GM23338 (cell line): ENCODE data around the gene ERCC6L. TPM values are rescaled to one million over a fixed set of nuclear protein-coding genes. Genes with fewer than 3 reads are reported as not detected.

Experiments used
- ATAC-seq: fragments of 200-7000 bp; cut with Tn5 transposase; 3 replicates; pipeline ENCODE4 v1.9.1; 2020
- DNase-seq: peaks from one replicate; pipeline ENCODE4 v3.0.0-alpha.2; 2015; ENCODE audit warnings: low spot score
- H2AFZ ChIP-seq: fragments of 200-600 bp; sonication (generic); 2 replicates; pipeline ENCODE4 v1.8.0; 2016; ENCODE audit warnings: antibody characterized with exemption, mild to moderate bottlenecking, moderate library complexity
- H3F3A ChIP-seq: fragments of 200-600 bp; sonication (generic); replicated peaks from 2 replicates; pipeline ENCODE4 v1.8.0; 2017; ENCODE audit warnings: antibody characterized with exemption, mixed run types, low read depth
- H3K27ac ChIP-seq: fragments of 200-600 bp; sonication (generic); 2 replicates; pipeline ENCODE4 v1.6.1; 2016; ENCODE audit warnings: low read depth
- H3K27me3 ChIP-seq: fragments of 200-600 bp; sonication (generic); 2 replicates; pipeline ENCODE4 v1.8.0; 2016; ENCODE audit warnings: mild to moderate bottlenecking, mixed run types, moderate library complexity; ENCODE audit not compliant: insufficient read depth
- H3K36me3 ChIP-seq: fragments of 200-600 bp; sonication (generic); 2 replicates; pipeline ENCODE4 v1.8.0; 2016; ENCODE audit warnings: mild to moderate bottlenecking; ENCODE audit not compliant: insufficient read depth
- H3K4me1 ChIP-seq: fragments of 200-600 bp; sonication (generic); 2 replicates; pipeline ENCODE4 v1.8.0; 2016; ENCODE audit warnings: mild to moderate bottlenecking, moderate library complexity; ENCODE audit not compliant: insufficient read depth
- H3K4me2 ChIP-seq: fragments of 200-600 bp; sonication (generic); 2 replicates; pipeline ENCODE4 v1.7.1; 2017; ENCODE audit warnings: mixed run types
- H3K4me3 ChIP-seq: fragments of 200-600 bp; sonication (generic); 2 replicates; pipeline ENCODE4 v1.6.1; 2016; ENCODE audit warnings: mixed run types
- H3K79me2 ChIP-seq: fragments of 200-600 bp; sonication (generic); replicated peaks from 2 replicates; pipeline ENCODE4 v1.8.0; 2017; ENCODE audit warnings: mild to moderate bottlenecking; ENCODE audit not compliant: insufficient read depth
- H3K9me2 ChIP-seq: fragments of 200-600 bp; sonication (generic); 2 replicates; pipeline ENCODE4 v1.8.0; 2017; ENCODE audit not compliant: insufficient read depth
- H4K20me1 ChIP-seq: fragments of 200-600 bp; sonication (generic); replicated peaks from 2 replicates; pipeline ENCODE4 v1.8.0; 2017; ENCODE audit warnings: mild to moderate bottlenecking; ENCODE audit not compliant: insufficient read depth
- H3K27ac Mint-ChIP-seq: 2 replicates; pipeline ENCODE4 v1.8.0; 2020; ENCODE audit warnings: inconsistent platforms, mild to moderate bottlenecking, moderate library complexity, mixed read lengths
- H3K27me3 Mint-ChIP-seq: 3 replicates; pipeline ENCODE4 v1.8.0; 2022; ENCODE audit warnings: low read depth, mild to moderate bottlenecking, moderate library complexity, mixed read lengths, inconsistent platforms; ENCODE audit not compliant: insufficient read depth, poor library complexity
- H3K36me3 Mint-ChIP-seq: 3 replicates; pipeline ENCODE4 v1.8.0; 2021; ENCODE audit warnings: low read depth, mild to moderate bottlenecking, inconsistent platforms, moderate library complexity, mixed read lengths
- H3K4me1 Mint-ChIP-seq: 3 replicates; pipeline ENCODE4 v1.8.0; 2020; ENCODE audit warnings: mild to moderate bottlenecking, inconsistent platforms, mixed read lengths
- H3K4me3 Mint-ChIP-seq: 3 replicates; pipeline ENCODE4 v1.8.0; 2021; ENCODE audit warnings: moderate library complexity, mild to moderate bottlenecking, inconsistent platforms, mixed read lengths
- H3K9me3 Mint-ChIP-seq: 3 replicates; pipeline ENCODE4 v1.8.0; 2020; ENCODE audit warnings: moderate library complexity, mild to moderate bottlenecking, inconsistent platforms, mixed read lengths
- CREB1 ChIP-seq: fragments of 250-450 bp; sonication (Bioruptor Pico); IDR thresholded peaks from 2 replicates; pipeline ENCODE4 v1.5.0; 2020; ENCODE audit warnings: low read depth, mild to moderate bottlenecking, moderate library complexity
- EZH2 ChIP-seq: fragments of 200-600 bp; sonication (generic); IDR thresholded peaks from one replicate; pipeline ENCODE4 v1.8.0; 2017; ENCODE audit warnings: antibody characterized with exemption, mild to moderate bottlenecking, low read depth; ENCODE audit not compliant: unreplicated experiment
- EZH2phosphoT487 ChIP-seq: fragments of 200-600 bp; sonication (generic); IDR thresholded peaks from one replicate; pipeline ENCODE4 v1.8.1; 2018; ENCODE audit warnings: antibody characterized with exemption; ENCODE audit not compliant: unreplicated experiment
- JUNB ChIP-seq: IDR thresholded peaks from one replicate; pipeline ENCODE4 v1.6.1; 2016; ENCODE audit warnings: antibody characterized with exemption; ENCODE audit not compliant: unreplicated experiment
- NANOG ChIP-seq: IDR thresholded peaks from 2 replicates; pipeline ENCODE4 v1.6.1; 2016; ENCODE audit warnings: antibody characterized with exemption, borderline replicate concordance
- POLR2AphosphoS5 ChIP-seq: IDR thresholded peaks from 2 replicates; pipeline ENCODE4 v1.6.1; 2016; ENCODE audit warnings: antibody characterized with exemption, low read depth
- STAT1 ChIP-seq: IDR thresholded peaks from one replicate; pipeline ENCODE4 v1.6.1; 2016; ENCODE audit warnings: antibody characterized with exemption; ENCODE audit not compliant: unreplicated experiment
- ZNF114 ChIP-seq: fragments of 250-450 bp; sonication (Bioruptor Pico); IDR thresholded peaks from 2 replicates; pipeline ENCODE4 v1.5.0; 2020; ENCODE audit warnings: mild to moderate bottlenecking, moderate library complexity
- ZNF331 ChIP-seq: fragments of 250-450 bp; sonication (Bioruptor Pico); IDR thresholded peaks from 2 replicates; pipeline ENCODE4 v1.5.0; 2020; ENCODE audit warnings: low read depth, mild to moderate bottlenecking, moderate library complexity
- polyA plus RNA-seq: library from polyadenylated mRNA; unstranded; fragments of >200 nt; fragmentation: Nextera tagmentation; extraction: Ambion mirVana; gene quantifications from 2 replicates; pipeline ENCODE4 v1.2.1, GENCODE V29; 2016
- total RNA-seq: library from RNA; depleted of rRNA; stranded (reverse); fragments of >200 nt; shearing (Covaris generic); gene quantifications from 2 replicates; pipeline ENCODE4 v1.2.3, GENCODE V29; 2014
- TF ChIP-seq, protein P1 (sequence below): IDR thresholded peaks from 2 replicates; pipeline ENCODE4 v1.6.1; 2016; ENCODE audit warnings: antibody characterized with exemption
- TF ChIP-seq, protein P2 (sequence below): IDR thresholded peaks from one replicate; pipeline ENCODE4 v1.6.1; 2018; ENCODE audit warnings: antibody characterized with exemption; ENCODE audit not compliant: unreplicated experiment
- TF ChIP-seq, protein P3 (sequence below), 2 experiments: fragments of 200-600 bp in 1 of 2; sonication (generic) in 1 of 2; conservative IDR thresholded peaks; 2 replicates each; pipeline versions ENCODE4 v1.5.1 to v1.6.1; 2016 to 2017; ENCODE audit warnings: antibody characterized with exemption in 2 of 2, low read depth in 2 of 2, mild to moderate bottlenecking in 2 of 2, moderate library complexity in 1 of 2
- TF ChIP-seq, protein P4 (sequence below): fragments of 250-450 bp; sonication (Bioruptor Pico); IDR thresholded peaks from 2 replicates; pipeline ENCODE4 v1.5.0; 2020; ENCODE audit warnings: mild to moderate bottlenecking, moderate library complexity

Gene ERCC6L
- total and polyA plus RNA-seq, 2 experiments from 2014 or later: 11.3 to 23.1 TPM

DNA sequence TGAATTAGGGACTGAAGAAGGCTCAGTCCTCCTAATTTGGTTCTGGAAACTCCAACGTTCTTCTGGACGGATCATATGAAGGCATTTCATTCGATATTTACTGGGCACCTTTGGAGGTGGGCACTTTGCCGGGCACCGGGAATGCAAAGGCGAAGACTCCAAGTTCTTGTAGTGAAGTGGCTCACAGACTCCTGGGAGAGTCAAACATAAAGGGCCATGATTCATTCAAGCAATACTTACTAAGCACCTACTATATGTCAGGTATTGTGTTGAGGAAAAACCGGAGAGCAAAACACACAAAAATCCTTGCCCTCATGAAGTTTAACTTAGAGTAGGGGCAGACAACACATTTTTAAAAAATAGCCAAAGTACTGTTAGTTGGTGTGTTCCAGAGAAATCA is 17.0 kb upstream of the ERCC6L start:
- no peaks in the 10 kb centered on the region for H3K9me2 ChIP-seq
- H3K27ac Mint-ChIP-seq: no peak overlapping the region
- H3K4me1 Mint-ChIP-seq: peaks cover 19% of the 10 kb centered on the region
- peak overlapping the region; percentile 46 for H3K4me3 ChIP-seq
- no peaks in the 10 kb centered on the region for H3K36me3 ChIP-seq
- H2AFZ ChIP-seq: peak overlapping the region; percentile 63; the same call in 1 of the 2 replicates
- no peak for TF ChIP-seq ZNF114 (CRISPR knock-in tag)
- no peak for TF ChIP-seq EZH2phosphoT487
- TF ChIP-seq, protein P1, sequence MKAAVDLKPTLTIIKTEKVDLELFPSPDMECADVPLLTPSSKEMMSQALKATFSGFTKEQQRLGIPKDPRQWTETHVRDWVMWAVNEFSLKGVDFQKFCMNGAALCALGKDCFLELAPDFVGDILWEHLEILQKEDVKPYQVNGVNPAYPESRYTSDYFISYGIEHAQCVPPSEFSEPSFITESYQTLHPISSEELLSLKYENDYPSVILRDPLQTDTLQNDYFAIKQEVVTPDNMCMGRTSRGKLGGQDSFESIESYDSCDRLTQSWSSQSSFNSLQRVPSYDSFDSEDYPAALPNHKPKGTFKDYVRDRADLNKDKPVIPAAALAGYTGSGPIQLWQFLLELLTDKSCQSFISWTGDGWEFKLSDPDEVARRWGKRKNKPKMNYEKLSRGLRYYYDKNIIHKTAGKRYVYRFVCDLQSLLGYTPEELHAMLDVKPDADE: no peak
- TF ChIP-seq STAT1: no peak
- no peak for TF ChIP-seq EZH2
- no peak for TF ChIP-seq POLR2AphosphoS5
- TF ChIP-seq, protein P2, sequence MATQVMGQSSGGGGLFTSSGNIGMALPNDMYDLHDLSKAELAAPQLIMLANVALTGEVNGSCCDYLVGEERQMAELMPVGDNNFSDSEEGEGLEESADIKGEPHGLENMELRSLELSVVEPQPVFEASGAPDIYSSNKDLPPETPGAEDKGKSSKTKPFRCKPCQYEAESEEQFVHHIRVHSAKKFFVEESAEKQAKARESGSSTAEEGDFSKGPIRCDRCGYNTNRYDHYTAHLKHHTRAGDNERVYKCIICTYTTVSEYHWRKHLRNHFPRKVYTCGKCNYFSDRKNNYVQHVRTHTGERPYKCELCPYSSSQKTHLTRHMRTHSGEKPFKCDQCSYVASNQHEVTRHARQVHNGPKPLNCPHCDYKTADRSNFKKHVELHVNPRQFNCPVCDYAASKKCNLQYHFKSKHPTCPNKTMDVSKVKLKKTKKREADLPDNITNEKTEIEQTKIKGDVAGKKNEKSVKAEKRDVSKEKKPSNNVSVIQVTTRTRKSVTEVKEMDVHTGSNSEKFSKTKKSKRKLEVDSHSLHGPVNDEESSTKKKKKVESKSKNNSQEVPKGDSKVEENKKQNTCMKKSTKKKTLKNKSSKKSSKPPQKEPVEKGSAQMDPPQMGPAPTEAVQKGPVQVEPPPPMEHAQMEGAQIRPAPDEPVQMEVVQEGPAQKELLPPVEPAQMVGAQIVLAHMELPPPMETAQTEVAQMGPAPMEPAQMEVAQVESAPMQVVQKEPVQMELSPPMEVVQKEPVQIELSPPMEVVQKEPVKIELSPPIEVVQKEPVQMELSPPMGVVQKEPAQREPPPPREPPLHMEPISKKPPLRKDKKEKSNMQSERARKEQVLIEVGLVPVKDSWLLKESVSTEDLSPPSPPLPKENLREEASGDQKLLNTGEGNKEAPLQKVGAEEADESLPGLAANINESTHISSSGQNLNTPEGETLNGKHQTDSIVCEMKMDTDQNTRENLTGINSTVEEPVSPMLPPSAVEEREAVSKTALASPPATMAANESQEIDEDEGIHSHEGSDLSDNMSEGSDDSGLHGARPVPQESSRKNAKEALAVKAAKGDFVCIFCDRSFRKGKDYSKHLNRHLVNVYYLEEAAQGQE: no peak
- TF ChIP-seq ZNF331: no peak
- no peak for TF ChIP-seq CREB1
- TF ChIP-seq, protein P3, sequence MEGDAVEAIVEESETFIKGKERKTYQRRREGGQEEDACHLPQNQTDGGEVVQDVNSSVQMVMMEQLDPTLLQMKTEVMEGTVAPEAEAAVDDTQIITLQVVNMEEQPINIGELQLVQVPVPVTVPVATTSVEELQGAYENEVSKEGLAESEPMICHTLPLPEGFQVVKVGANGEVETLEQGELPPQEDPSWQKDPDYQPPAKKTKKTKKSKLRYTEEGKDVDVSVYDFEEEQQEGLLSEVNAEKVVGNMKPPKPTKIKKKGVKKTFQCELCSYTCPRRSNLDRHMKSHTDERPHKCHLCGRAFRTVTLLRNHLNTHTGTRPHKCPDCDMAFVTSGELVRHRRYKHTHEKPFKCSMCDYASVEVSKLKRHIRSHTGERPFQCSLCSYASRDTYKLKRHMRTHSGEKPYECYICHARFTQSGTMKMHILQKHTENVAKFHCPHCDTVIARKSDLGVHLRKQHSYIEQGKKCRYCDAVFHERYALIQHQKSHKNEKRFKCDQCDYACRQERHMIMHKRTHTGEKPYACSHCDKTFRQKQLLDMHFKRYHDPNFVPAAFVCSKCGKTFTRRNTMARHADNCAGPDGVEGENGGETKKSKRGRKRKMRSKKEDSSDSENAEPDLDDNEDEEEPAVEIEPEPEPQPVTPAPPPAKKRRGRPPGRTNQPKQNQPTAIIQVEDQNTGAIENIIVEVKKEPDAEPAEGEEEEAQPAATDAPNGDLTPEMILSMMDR (conservative IDR thresholded peaks at IDR 0.05; ENCODE audit: low read depth in 2 of 2): no peak
- TF ChIP-seq, protein P4, sequence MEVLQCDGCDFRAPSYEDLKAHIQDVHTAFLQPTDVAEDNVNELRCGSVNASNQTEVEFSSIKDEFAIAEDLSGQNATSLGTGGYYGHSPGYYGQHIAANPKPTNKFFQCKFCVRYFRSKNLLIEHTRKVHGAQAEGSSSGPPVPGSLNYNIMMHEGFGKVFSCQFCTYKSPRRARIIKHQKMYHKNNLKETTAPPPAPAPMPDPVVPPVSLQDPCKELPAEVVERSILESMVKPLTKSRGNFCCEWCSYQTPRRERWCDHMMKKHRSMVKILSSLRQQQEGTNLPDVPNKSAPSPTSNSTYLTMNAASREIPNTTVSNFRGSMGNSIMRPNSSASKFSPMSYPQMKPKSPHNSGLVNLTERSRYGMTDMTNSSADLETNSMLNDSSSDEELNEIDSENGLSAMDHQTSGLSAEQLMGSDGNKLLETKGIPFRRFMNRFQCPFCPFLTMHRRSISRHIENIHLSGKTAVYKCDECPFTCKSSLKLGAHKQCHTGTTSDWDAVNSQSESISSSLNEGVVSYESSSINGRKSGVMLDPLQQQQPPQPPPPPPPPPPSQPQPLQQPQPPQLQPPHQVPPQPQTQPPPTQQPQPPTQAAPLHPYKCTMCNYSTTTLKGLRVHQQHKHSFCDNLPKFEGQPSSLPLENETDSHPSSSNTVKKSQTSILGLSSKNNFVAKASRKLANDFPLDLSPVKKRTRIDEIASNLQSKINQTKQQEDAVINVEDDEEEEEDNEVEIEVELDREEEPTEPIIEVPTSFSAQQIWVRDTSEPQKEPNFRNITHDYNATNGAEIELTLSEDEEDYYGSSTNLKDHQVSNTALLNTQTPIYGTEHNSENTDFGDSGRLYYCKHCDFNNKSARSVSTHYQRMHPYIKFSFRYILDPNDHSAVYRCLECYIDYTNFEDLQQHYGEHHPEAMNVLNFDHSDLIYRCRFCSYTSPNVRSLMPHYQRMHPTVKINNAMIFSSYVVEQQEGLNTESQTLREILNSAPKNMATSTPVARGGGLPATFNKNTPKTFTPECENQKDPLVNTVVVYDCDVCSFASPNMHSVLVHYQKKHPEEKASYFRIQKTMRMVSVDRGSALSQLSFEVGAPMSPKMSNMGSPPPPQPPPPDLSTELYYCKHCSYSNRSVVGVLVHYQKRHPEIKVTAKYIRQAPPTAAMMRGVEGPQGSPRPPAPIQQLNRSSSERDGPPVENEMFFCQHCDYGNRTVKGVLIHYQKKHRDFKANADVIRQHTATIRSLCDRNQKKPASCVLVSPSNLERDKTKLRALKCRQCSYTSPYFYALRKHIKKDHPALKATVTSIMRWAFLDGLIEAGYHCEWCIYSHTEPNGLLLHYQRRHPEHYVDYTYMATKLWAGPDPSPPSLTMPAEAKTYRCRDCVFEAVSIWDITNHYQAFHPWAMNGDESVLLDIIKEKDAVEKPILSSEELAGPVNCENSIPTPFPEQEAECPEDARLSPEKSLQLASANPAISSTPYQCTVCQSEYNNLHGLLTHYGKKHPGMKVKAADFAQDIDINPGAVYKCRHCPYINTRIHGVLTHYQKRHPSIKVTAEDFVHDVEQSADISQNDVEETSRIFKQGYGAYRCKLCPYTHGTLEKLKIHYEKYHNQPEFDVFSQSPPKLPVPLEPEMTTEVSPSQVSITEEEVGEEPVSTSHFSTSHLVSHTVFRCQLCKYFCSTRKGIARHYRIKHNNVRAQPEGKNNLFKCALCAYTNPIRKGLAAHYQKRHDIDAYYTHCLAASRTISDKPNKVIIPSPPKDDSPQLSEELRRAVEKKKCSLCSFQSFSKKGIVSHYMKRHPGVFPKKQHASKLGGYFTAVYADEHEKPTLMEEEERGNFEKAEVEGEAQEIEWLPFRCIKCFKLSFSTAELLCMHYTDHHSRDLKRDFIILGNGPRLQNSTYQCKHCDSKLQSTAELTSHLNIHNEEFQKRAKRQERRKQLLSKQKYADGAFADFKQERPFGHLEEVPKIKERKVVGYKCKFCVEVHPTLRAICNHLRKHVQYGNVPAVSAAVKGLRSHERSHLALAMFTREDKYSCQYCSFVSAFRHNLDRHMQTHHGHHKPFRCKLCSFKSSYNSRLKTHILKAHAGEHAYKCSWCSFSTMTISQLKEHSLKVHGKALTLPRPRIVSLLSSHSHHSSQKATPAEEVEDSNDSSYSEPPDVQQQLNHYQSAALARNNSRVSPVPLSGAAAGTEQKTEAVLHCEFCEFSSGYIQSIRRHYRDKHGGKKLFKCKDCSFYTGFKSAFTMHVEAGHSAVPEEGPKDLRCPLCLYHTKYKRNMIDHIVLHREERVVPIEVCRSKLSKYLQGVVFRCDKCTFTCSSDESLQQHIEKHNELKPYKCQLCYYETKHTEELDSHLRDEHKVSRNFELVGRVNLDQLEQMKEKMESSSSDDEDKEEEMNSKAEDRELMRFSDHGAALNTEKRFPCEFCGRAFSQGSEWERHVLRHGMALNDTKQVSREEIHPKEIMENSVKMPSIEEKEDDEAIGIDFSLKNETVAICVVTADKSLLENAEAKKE (CRISPR knock-in tag): no peak
- no peak for TF ChIP-seq NANOG
- TF ChIP-seq JUNB: no peak
- ATAC-seq: no peak
- peak overlapping the region; percentile 67 for H3K4me3 Mint-ChIP-seq
- H3K4me2 ChIP-seq: peak overlapping the region; percentile 78
- H3K4me1 ChIP-seq: peaks cover 6% of the 10 kb centered on the region
- no peaks in the 10 kb centered on the region for H3K36me3 Mint-ChIP-seq
- no peak for DNase-seq
- H3K27ac ChIP-seq: no peak overlapping the region
- no peaks in the 10 kb centered on the region for H4K20me1 ChIP-seq
- H3K27me3 Mint-ChIP-seq: peaks cover 14% of the 10 kb centered on the region
- no peaks in the 10 kb centered on the region for H3K9me3 Mint-ChIP-seq
- H3K27me3 ChIP-seq: no peaks in the 10 kb centered on the region
- no peaks in the 10 kb centered on the region for H3F3A ChIP-seq
- H3K79me2 ChIP-seq: no peaks in the 10 kb centered on the region
